Coronary artery (tissue), 2 donors: Measurements from ENCODE around the gene SCFD2.

ENCODE experiments used
- DNase-seq: peaks from one replicate; pipeline ENCODE4 v3.0.0-alpha.2; 2017; ENCODE audit warnings: low spot score
- H3K27ac ChIP-seq, 2 donors: fragments of 200-600 bp; sonication (generic); one replicate each; pipeline ENCODE4 v1.5.1; 2016 to 2019
- H3K4me3 ChIP-seq: fragments of 200-600 bp; sonication (generic); 2 replicates; pipeline ENCODE4 v1.5.1; 2016; ENCODE audit warnings: mild to moderate bottlenecking, moderate library complexity
- CTCF ChIP-seq: fragments of 200-600 bp; sonication (generic); IDR thresholded peaks from one replicate; pipeline ENCODE4 v1.5.1; 2019; ENCODE audit warnings: antibody characterized with exemption

Gene SCFD2

GRCh38 chr4:53168228-53168627 lies 197.6 kb downstream of the SCFD2 start:
- TF ChIP-seq CTCF: no peak
- Histone ChIP-seq H3K4me3 (no peak overlapping the region), H3K27ac (no peak overlapping the region)
- no peak for DNase-seq

- Histone ChIP-seq H3K27ac (no peak overlapping the region), H3K4me3 (no peak overlapping the region)
- TF ChIP-seq CTCF: no peak
- no peak for DNase-seq
Observed at GRCh38 chr4:53162969-53163368, 202.9 kb downstream of the SCFD2 start.

- DNase-seq: no peak
- no peak for TF ChIP-seq CTCF
- Histone ChIP-seq H3K4me3 (no peak overlapping the region), H3K27ac (no peak overlapping the region)
Observed at GRCh38 chr4:53161787-53162433, 204.0 kb downstream of the SCFD2 start.

GRCh38 chr4:53161051-53161786 lies 204.6 kb downstream of the SCFD2 start:
- no peak overlapping the region for H3K4me3 ChIP-seq
- no peak for DNase-seq
- H3K27ac ChIP-seq: peak overlapping the region in 1 of 2 donors; percentile 17
- TF ChIP-seq CTCF: no peak

GRCh38 chr4:53156896-53157295 lies 209.0 kb downstream of the SCFD2 start:
- no peak for DNase-seq
- no peak overlapping the region for H3K27ac ChIP-seq
- H3K4me3 ChIP-seq: no peak overlapping the region
- no peak for TF ChIP-seq CTCF

- no peak for TF ChIP-seq CTCF
- Histone ChIP-seq H3K4me3 (no peak overlapping the region), H3K27ac (no peak overlapping the region)
- no peak for DNase-seq
Observed at GRCh38 chr4:53152467-53152866, 213.4 kb downstream of the SCFD2 start.

- H3K27ac ChIP-seq: peak overlapping the region; percentile 22 to 48
- no peak for TF ChIP-seq CTCF
Observed at GRCh38 chr4:53151489-53151788, 214.4 kb downstream of the SCFD2 start.

More at GRCh38 chr4:53151489-53151788, 214.4 kb downstream of the SCFD2 start:
- no peak for DNase-seq
- no peak overlapping the region for H3K4me3 ChIP-seq
